Endothelial cell of umbilical vein (primary cell): ENCODE results near the gene NR3C1. TPM values are rescaled to one million over a fixed set of nuclear protein-coding genes. Genes with fewer than 3 reads are reported as not detected.

Experiments used
- BruUV-seq: library from RNA; stranded (reverse); fragments of 400-500 nt; replicated peaks from 2 replicates; lab custom pipeline; 2021; lab: Mats Ljungman, UMichigan
- CTCF ChIA-PET: fragments of 300-600, 350-600 bp; sonication (Branson Sonifier 250); formaldehyde crosslinking; loops from one replicate; lab custom pipeline; 2021; ENCODE audit warnings: antibody characterized with exemption, inconsistent platforms; lab: Charles Lee
- POLR2A ChIA-PET: fragments of 300-600, 350-600 bp; sonication (Branson Sonifier 250); formaldehyde crosslinking; loops from one replicate; lab custom pipeline; 2021; ENCODE audit warnings: antibody characterized with exemption, inconsistent platforms; lab: Charles Lee
- DNase-seq: peaks from one replicate; pipeline ENCODE4 v3.0.0-alpha.2; 2011; ENCODE audit warnings: low read depth, low spot score
- FAIRE-seq: peaks from 2 replicates; lab custom pipeline; 2011; peaks lifted over from hg19 to GRCh38; lab: Jason Lieb, UNC
- H2AFZ ChIP-seq: 2 replicates; pipeline ENCODE4 v1.6.0; 2012; ENCODE audit warnings: low read depth, low read length, control low read depth, inconsistent platforms
- H3K27ac ChIP-seq: 2 replicates; pipeline ENCODE4 v1.5.1; 2011; ENCODE audit warnings: low read depth, mild to moderate bottlenecking, control low read depth, low read length, moderate library complexity; ENCODE audit not compliant: insufficient read depth
- H3K27me3 ChIP-seq, 2 experiments: 2 replicates each; pipeline versions ENCODE4 v1.6.0 to v1.6.1; 2011; ENCODE audit warnings: low read length in 2 of 2, mixed read lengths in 1 of 2; ENCODE audit not compliant: control insufficient read depth in 2 of 2, insufficient read depth in 2 of 2
- H3K36me3 ChIP-seq, 2 experiments: 2 replicates in 1 of 2; 3 replicates in 1 of 2; pipeline ENCODE4 v1.5.1; 2011; ENCODE audit warnings: low read length in 2 of 2, mild to moderate bottlenecking in 1 of 2, moderate library complexity in 1 of 2; ENCODE audit not compliant: control insufficient read depth in 2 of 2, insufficient read depth in 2 of 2; ENCODE audit errors: extremely low read depth in 1 of 2
- H3K4me1 ChIP-seq: 3 replicates; pipeline ENCODE4 v1.5.1; 2011; ENCODE audit warnings: mild to moderate bottlenecking, low read length; ENCODE audit not compliant: control insufficient read depth, insufficient read depth; ENCODE audit errors: extremely low read depth
- H3K4me2 ChIP-seq: 2 replicates; pipeline ENCODE4 v1.6.1; 2011; ENCODE audit warnings: low read length, control low read depth, mixed read lengths; ENCODE audit not compliant: insufficient read depth
- H3K4me3 ChIP-seq, 3 experiments: fragments of 200-600 bp in 1 of 3; sonication (generic), shearing (Covaris generic) in 1 of 3; replicated peaks in 1 of 3; 2 replicates each; pipeline ENCODE4 v1.5.1; 2011 to 2016; ENCODE audit warnings: control low read depth in 3 of 3, low read length in 3 of 3, mild to moderate bottlenecking in 2 of 3, inconsistent platforms in 1 of 3, low read depth in 1 of 3, moderate library complexity in 1 of 3; ENCODE audit not compliant: insufficient read depth in 1 of 3
- H3K79me2 ChIP-seq: 2 replicates; pipeline ENCODE4 v1.6.0; 2012; ENCODE audit warnings: low read length, inconsistent platforms; ENCODE audit not compliant: control insufficient read depth, insufficient read depth
- H3K9ac ChIP-seq: replicated peaks from 2 replicates; pipeline ENCODE3; 2011; ENCODE audit warnings: low read length, control low read depth; ENCODE audit not compliant: insufficient read depth; ENCODE audit errors: extremely low read depth
- H3K9me1 ChIP-seq: replicated peaks from 3 replicates; pipeline ENCODE4 v1.6.0; 2011; ENCODE audit warnings: mild to moderate bottlenecking, low read length; ENCODE audit not compliant: control insufficient read depth, insufficient read depth; ENCODE audit errors: extremely low read depth
- H3K9me3 ChIP-seq: replicated peaks from 2 replicates; pipeline ENCODE4 v1.5.1; 2012; ENCODE audit warnings: low read length, inconsistent platforms; ENCODE audit not compliant: control insufficient read depth, insufficient read depth
- H4K20me1 ChIP-seq: replicated peaks from 2 replicates; pipeline ENCODE3; 2011; ENCODE audit warnings: mild to moderate bottlenecking, low read length; ENCODE audit not compliant: control insufficient read depth, insufficient read depth; ENCODE audit errors: extremely low read depth
- EZH2 ChIP-seq: IDR thresholded peaks from 2 replicates; pipeline ENCODE4 v1.6.1; 2012; ENCODE audit warnings: borderline replicate concordance, low read depth, mild to moderate bottlenecking, moderate library complexity, low read length, inconsistent platforms; ENCODE audit not compliant: severe bottlenecking
- FOS ChIP-seq: IDR thresholded peaks from 2 replicates; pipeline ENCODE4 v1.6.1; 2011; ENCODE audit warnings: mild to moderate bottlenecking, low read length, moderate library complexity, borderline replicate concordance; ENCODE audit not compliant: insufficient read depth
- GATA2 ChIP-seq: IDR thresholded peaks from 2 replicates; pipeline ENCODE4 v1.7.0; 2011; ENCODE audit warnings: low read depth, mild to moderate bottlenecking, moderate library complexity, mixed read lengths, low read length; ENCODE audit not compliant: insufficient read length, insufficient read depth
- JUN ChIP-seq: IDR thresholded peaks from 2 replicates; pipeline ENCODE4 v1.6.1; 2011; ENCODE audit warnings: borderline replicate concordance, low read depth; ENCODE audit not compliant: insufficient read length, insufficient read depth
- MYC ChIP-seq: IDR thresholded peaks from one replicate; pipeline ENCODE4 v1.6.1; 2011; ENCODE audit warnings: mild to moderate bottlenecking, low read depth, low read length
- POLR2A ChIP-seq: IDR thresholded peaks from 2 replicates; pipeline ENCODE4 v1.6.1; 2012; ENCODE audit warnings: low read depth, mild to moderate bottlenecking, control low read depth, low read length
- POLR2AphosphoS5 ChIP-seq: IDR thresholded peaks from 2 replicates; pipeline ENCODE4 v1.6.1; 2012; ENCODE audit warnings: low read depth, mild to moderate bottlenecking, control low read depth, low read length, moderate library complexity; ENCODE audit not compliant: insufficient read depth
- dilution Hi-C: fragments of 300-500 bp; cut with MboI; formaldehyde crosslinking; loops from one replicate; pipeline ENCODE4 v1.15.0; 2019; ENCODE audit warnings: low sequenced_read_pairs; ENCODE audit not compliant: extremely low pct_ligation_motif_present
- intact Hi-C: fragments of 100-400 bp; cut with micrococcal nuclease; formaldehyde crosslinking; loops from one replicate; pipeline ENCODE4 v1.10.0; 2022
- polyA plus RNA-seq, 4 experiments: library from polyadenylated mRNA; depleted of rRNA in 3 of 4; stranded (reverse) in 3 of 4; unstranded in 1 of 4; fragments of >200 nt; gene quantifications; 2 replicates each; pipeline versions ENCODE4 v1.2.1 to v1.2.3, GENCODE V29; 2011 to 2012; ENCODE audit warnings: missing spikeins in 1 of 4
- total RNA-seq: library from RNA; stranded (reverse); gene quantifications from 2 replicates; pipeline ENCODE4 v1.2.3, GENCODE V29; 2021
- TF ChIP-seq, protein P1 (sequence below): IDR thresholded peaks from 2 replicates; pipeline ENCODE4 v1.6.1; 2011; ENCODE audit not compliant: insufficient read depth, insufficient read length
- TF ChIP-seq, protein P2 (sequence below), 2 donors: IDR thresholded peaks; 1 replicate in 1 of 2; 2 replicates in 1 of 2; pipeline ENCODE4 v1.5.1; 2011; ENCODE audit warnings: low read length in 2 of 2, mild to moderate bottlenecking in 2 of 2, moderate library complexity in 2 of 2, control low read depth in 1 of 2, inconsistent platforms in 1 of 2, low read depth in 1 of 2; ENCODE audit not compliant: insufficient read depth in 1 of 2; ENCODE audit errors: extremely low read depth in 1 of 2

NR3C1 gene
- total and polyA plus RNA-seq, 2 donors (not counting 3 experiments of a cell fraction or from before 2014, with no cell fraction given), result 4.1 to 17.0 TPM

DNA sequence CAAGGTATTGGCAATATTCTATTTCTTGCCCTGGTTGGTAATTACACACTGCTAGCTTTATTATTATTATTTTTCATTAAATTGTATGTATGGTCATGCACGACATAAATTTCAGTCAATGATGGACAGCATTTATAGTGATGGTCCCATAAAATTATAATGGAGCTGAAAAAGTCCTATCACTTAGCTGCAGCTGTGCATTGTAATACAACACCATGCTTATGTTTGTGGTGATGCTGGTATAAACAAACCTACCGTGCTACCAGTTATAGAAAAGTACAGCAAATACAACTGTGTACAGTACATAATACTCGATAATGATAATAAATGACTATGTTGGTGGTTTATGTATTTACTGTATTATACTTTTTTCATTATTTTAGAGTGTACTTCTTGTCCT is 65.5 kb downstream of the NR3C1 start:
- peaks cover 6% of the 10 kb centered on the region for H3K4me1 ChIP-seq
- peaks cover 9% of the 10 kb centered on the region for H3K79me2 ChIP-seq
- FAIRE-seq, result no peak
- H3K4me2 ChIP-seq, result no peak overlapping the region
- intact Hi-C loops (no loop called here), dilution Hi-C loops (no loop called here)
- ChIA-PET CTCF (interaction anchor here (0.9 kb wide), 1 partner anchor 39 kb away, joined by 3 read pairs; no protein-coding TSS in a partner anchor), POLR2A (no interaction called here)
- H3K36me3 ChIP-seq, result no peaks in the 10 kb centered on the region
- no peak overlapping the region for H3K4me3 ChIP-seq
- no peaks in the 10 kb centered on the region for H3K27me3 ChIP-seq
- BruUV-seq, result no TSS peak
- no peaks in the 10 kb centered on the region for H3K9me1 ChIP-seq
- H3K9me3 ChIP-seq, result no peaks in the 10 kb centered on the region
- H4K20me1 ChIP-seq, result no peaks in the 10 kb centered on the region
- no peak overlapping the region for H2AFZ ChIP-seq
- TF ChIP-seq GATA2, result no peak
- TF ChIP-seq POLR2AphosphoS5, result no peak
- no peak for TF ChIP-seq MYC
- no peak for TF ChIP-seq POLR2A
- TF ChIP-seq, protein P1, sequence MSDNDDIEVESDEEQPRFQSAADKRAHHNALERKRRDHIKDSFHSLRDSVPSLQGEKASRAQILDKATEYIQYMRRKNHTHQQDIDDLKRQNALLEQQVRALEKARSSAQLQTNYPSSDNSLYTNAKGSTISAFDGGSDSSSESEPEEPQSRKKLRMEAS, result no peak
- TF ChIP-seq, protein P2, sequence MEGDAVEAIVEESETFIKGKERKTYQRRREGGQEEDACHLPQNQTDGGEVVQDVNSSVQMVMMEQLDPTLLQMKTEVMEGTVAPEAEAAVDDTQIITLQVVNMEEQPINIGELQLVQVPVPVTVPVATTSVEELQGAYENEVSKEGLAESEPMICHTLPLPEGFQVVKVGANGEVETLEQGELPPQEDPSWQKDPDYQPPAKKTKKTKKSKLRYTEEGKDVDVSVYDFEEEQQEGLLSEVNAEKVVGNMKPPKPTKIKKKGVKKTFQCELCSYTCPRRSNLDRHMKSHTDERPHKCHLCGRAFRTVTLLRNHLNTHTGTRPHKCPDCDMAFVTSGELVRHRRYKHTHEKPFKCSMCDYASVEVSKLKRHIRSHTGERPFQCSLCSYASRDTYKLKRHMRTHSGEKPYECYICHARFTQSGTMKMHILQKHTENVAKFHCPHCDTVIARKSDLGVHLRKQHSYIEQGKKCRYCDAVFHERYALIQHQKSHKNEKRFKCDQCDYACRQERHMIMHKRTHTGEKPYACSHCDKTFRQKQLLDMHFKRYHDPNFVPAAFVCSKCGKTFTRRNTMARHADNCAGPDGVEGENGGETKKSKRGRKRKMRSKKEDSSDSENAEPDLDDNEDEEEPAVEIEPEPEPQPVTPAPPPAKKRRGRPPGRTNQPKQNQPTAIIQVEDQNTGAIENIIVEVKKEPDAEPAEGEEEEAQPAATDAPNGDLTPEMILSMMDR (IDR thresholded peaks at IDR 0.05; ENCODE audit: extremely low read depth in 1 of 2, insufficient read depth in 1 of 2, low read depth in 1 of 2, low read length in 2 of 2), result no peak
- TF ChIP-seq EZH2, result no peak
- no peak for TF ChIP-seq FOS
- no peak for TF ChIP-seq JUN
- no peak for DNase-seq
- no peak overlapping the region for H3K27ac ChIP-seq
- no peak overlapping the region for H3K9ac ChIP-seq
